Upper lobe of left lung (tissue), 6 donors: Measurements from ENCODE around the gene JPT2. TPM values are rescaled to one million over a fixed set of nuclear protein-coding genes. Genes with fewer than 3 reads are reported as not detected.

Source experiments
- ATAC-seq, 2 donors: fragments of 200-7000 bp; cut with Tn5 transposase; one replicate each; pipeline ENCODE4 v1.9.1; 2022; ENCODE audit warnings: mild to moderate bottlenecking in 2 of 2, moderate library complexity in 2 of 2; ENCODE audit not compliant: low FRiP score in 2 of 2
- DNase-seq, 2 donors: peaks; one replicate each; pipeline ENCODE4 v3.0.0-alpha.2; 2019 to 2020
- H3K27ac ChIP-seq, 4 donors: fragments of 200-600 bp; sonication (generic); one replicate each; pipeline ENCODE4 v1.5.1; 2016 to 2019
- H3K27me3 ChIP-seq, 4 donors: fragments of 200-600 bp; sonication (generic); one replicate each; pipeline ENCODE4 v1.5.1; 2017 to 2019
- H3K36me3 ChIP-seq, 4 donors: fragments of 200-600 bp; sonication (generic); one replicate each; pipeline ENCODE4 v1.5.1; 2016 to 2019
- H3K4me1 ChIP-seq, 4 donors: fragments of 200-600 bp; sonication (generic); one replicate each; pipeline ENCODE4 v1.5.1; 2018 to 2019
- H3K4me3 ChIP-seq, 4 donors: fragments of 200-600 bp; sonication (generic); one replicate each; pipeline ENCODE4 v1.5.1; 2017 to 2019; ENCODE audit warnings: mild to moderate bottlenecking in 2 of 4, moderate library complexity in 1 of 4
- H3K9me3 ChIP-seq, 4 donors: fragments of 200-600 bp; sonication (generic); one replicate each; pipeline ENCODE4 v1.5.1; 2018 to 2019
- CTCF ChIP-seq, 6 experiments: fragments of 450-650 bp in 4 of 6; fragments of 200-600 bp in 2 of 6; sonication (generic) in 2 of 6; IDR thresholded peaks; one replicate each; pipeline ENCODE4 v1.5.1; 2016 to 2019; ENCODE audit warnings: antibody characterized with exemption in 6 of 6
- EP300 ChIP-seq, 4 donors: sonication (generic); formaldehyde crosslinking; IDR thresholded peaks; one replicate each; pipeline ENCODE4 v1.5.1; 2017; ENCODE audit warnings: antibody characterized with exemption in 4 of 4, control low read depth in 2 of 4
- POLR2A ChIP-seq, 4 donors: fragments of 450-650 bp; IDR thresholded peaks; one replicate each; pipeline ENCODE4 v1.5.1; 2016 to 2017; ENCODE audit warnings: antibody characterized with exemption in 4 of 4, mild to moderate bottlenecking in 2 of 4
- POLR2AphosphoS5 ChIP-seq, 2 donors: sonication (generic); formaldehyde crosslinking; IDR thresholded peaks; one replicate each; pipeline ENCODE4 v1.5.1; 2017; ENCODE audit warnings: antibody characterized with exemption in 2 of 2
- WGBS, 2 donors: methylation state at CpG; one replicate each; pipeline ENCODE4 v1.1.5; 2017 to 2018; 5-methylcytosine and 5-hydroxymethylcytosine counted together
- total RNA-seq, 6 donors: library from RNA; depleted of rRNA in 4 of 6; stranded (reverse); fragments of >200 nt in 4 of 6; gene quantifications; one replicate each; pipeline versions ENCODE4 v1.1.0 to v1.2.1, GENCODE V29; 2016 to 2021
- donor health status: DM: no; HTN: no; CAD: no; lungs with moderate emphysema.
- donor health status: DM: no; HTN: yes; CAD: no; lungs with severe emphysema.

Gene JPT2
- total RNA-seq, 6 donors from 2014 or later, result 15.8 to 60.5 (median 38.3) TPM

GRCh38 chr16:1650131-1650530 lies 27.9 kb upstream of the JPT2 start:
- Histone ChIP-seq H3K4me1 (no peaks in the 10 kb centered on the region), H3K36me3 (peaks cover 8 to 53% (median 34%) of the 10 kb centered on the region in 4 donors), H3K9me3 (no peaks in the 10 kb centered on the region), H3K4me3 (no peak overlapping the region), H3K27ac (no peak overlapping the region), H3K27me3 (no peaks in the 10 kb centered on the region)
- WGBS, 2 donors, result 97 to 100% methylated on average over 4 of the region's 4 CpGs
- TF ChIP-seq POLR2AphosphoS5 (IDR thresholded peaks at IDR 0.05), result no peak
- no peak for TF ChIP-seq POLR2A (IDR thresholded peaks at IDR 0.05)
- TF ChIP-seq EP300 (IDR thresholded peaks at IDR 0.05), result no peak
- no peak for TF ChIP-seq CTCF (IDR thresholded peaks at IDR 0.05)
- ATAC-seq, result no peak
- DNase-seq, result no peak

GRCh38 chr16:1651094-1651973 lies 26.7 kb upstream of the JPT2 start:
- TF ChIP-seq CTCF (IDR thresholded peaks at IDR 0.05), result no peak
- TF ChIP-seq POLR2A (IDR thresholded peaks at IDR 0.05), result no peak
- no peak for TF ChIP-seq EP300 (IDR thresholded peaks at IDR 0.05)
- no peaks in the 10 kb centered on the region for H3K27me3 ChIP-seq
- peaks cover 18 to 53% (median 41%) of the 10 kb centered on the region in 4 donors for H3K36me3 ChIP-seq
- no peak overlapping the region for H3K4me3 ChIP-seq
- H3K27ac ChIP-seq, result no peak overlapping the region
- DNase-seq, result no peak
- WGBS, 2 donors, result 93 to 96% methylated on average over 12 of the region's 12 CpGs
- H3K9me3 ChIP-seq, result no peaks in the 10 kb centered on the region
- no peaks in the 10 kb centered on the region for H3K4me1 ChIP-seq
- no peak for ATAC-seq

- Histone ChIP-seq H3K27ac (no peak overlapping the region), H3K9me3 (no peaks in the 10 kb centered on the region), H3K36me3 (peaks cover 24 to 59% (median 46%) of the 10 kb centered on the region in 4 donors), H3K4me1 (no peaks in the 10 kb centered on the region), H3K4me3 (no peak overlapping the region), H3K27me3 (no peaks in the 10 kb centered on the region)
- DNase-seq, result no peak
- ATAC-seq, result no peak
- WGBS, 2 donors, result 100% methylated on average over 1 of the region's 1 CpG
- no peak for TF ChIP-seq CTCF (IDR thresholded peaks at IDR 0.05)
- no peak for TF ChIP-seq EP300 (IDR thresholded peaks at IDR 0.05)
- TF ChIP-seq POLR2AphosphoS5 (IDR thresholded peaks at IDR 0.05), result no peak
- TF ChIP-seq POLR2A (IDR thresholded peaks at IDR 0.05), result no peak
Observed at GRCh38 chr16:1651974-1652312, 26.1 kb upstream of the JPT2 start.

- no peaks in the 10 kb centered on the region for H3K4me1 ChIP-seq
- peaks cover 29 to 70% (median 53%) of the 10 kb centered on the region in 4 donors for H3K36me3 ChIP-seq
- no peak overlapping the region for H3K4me3 ChIP-seq
- DNase-seq, result no peak
- no peak overlapping the region for H3K27ac ChIP-seq
- TF ChIP-seq POLR2A (IDR thresholded peaks at IDR 0.05), result no peak
- no peak for TF ChIP-seq POLR2AphosphoS5 (IDR thresholded peaks at IDR 0.05)
- TF ChIP-seq CTCF (IDR thresholded peaks at IDR 0.05), result no peak
- TF ChIP-seq EP300 (IDR thresholded peaks at IDR 0.05), result no peak
- H3K27me3 ChIP-seq, result no peaks in the 10 kb centered on the region
- H3K9me3 ChIP-seq, result no peaks in the 10 kb centered on the region
- 96 to 100% methylated on average over 2 to 15 of the region's 15 CpGs for WGBS, 2 donors
- no peak for ATAC-seq
Observed at GRCh38 chr16:1653023-1653422, 25.1 kb upstream of the JPT2 start.
